GM23338 (cell line): ENCODE measurements around the gene SOST. TPM values are rescaled to one million over a fixed set of nuclear protein-coding genes. Genes with fewer than 3 reads are reported as not detected.
A peak's percentile ranks its signal among the peaks of the same experiment; 100 is the strongest.

Source experiments
- ATAC-seq: fragments of 200-7000 bp; cut with Tn5 transposase; 3 replicates; pipeline ENCODE4 v1.9.1; 2020
- DNase-seq: peaks from one replicate; pipeline ENCODE4 v3.0.0-alpha.2; 2015; ENCODE audit warnings: low spot score
- H2AFZ ChIP-seq: fragments of 200-600 bp; sonication (generic); 2 replicates; pipeline ENCODE4 v1.8.0; 2016; ENCODE audit warnings: antibody characterized with exemption, mild to moderate bottlenecking, moderate library complexity
- H3F3A ChIP-seq: fragments of 200-600 bp; sonication (generic); replicated peaks from 2 replicates; pipeline ENCODE4 v1.8.0; 2017; ENCODE audit warnings: antibody characterized with exemption, mixed run types, low read depth
- H3K27ac ChIP-seq: fragments of 200-600 bp; sonication (generic); 2 replicates; pipeline ENCODE4 v1.6.1; 2016; ENCODE audit warnings: low read depth
- H3K27me3 ChIP-seq: fragments of 200-600 bp; sonication (generic); 2 replicates; pipeline ENCODE4 v1.8.0; 2016; ENCODE audit warnings: mild to moderate bottlenecking, mixed run types, moderate library complexity; ENCODE audit not compliant: insufficient read depth
- H3K36me3 ChIP-seq: fragments of 200-600 bp; sonication (generic); 2 replicates; pipeline ENCODE4 v1.8.0; 2016; ENCODE audit warnings: mild to moderate bottlenecking; ENCODE audit not compliant: insufficient read depth
- H3K4me1 ChIP-seq: fragments of 200-600 bp; sonication (generic); 2 replicates; pipeline ENCODE4 v1.8.0; 2016; ENCODE audit warnings: mild to moderate bottlenecking, moderate library complexity; ENCODE audit not compliant: insufficient read depth
- H3K4me2 ChIP-seq: fragments of 200-600 bp; sonication (generic); 2 replicates; pipeline ENCODE4 v1.7.1; 2017; ENCODE audit warnings: mixed run types
- H3K4me3 ChIP-seq: fragments of 200-600 bp; sonication (generic); 2 replicates; pipeline ENCODE4 v1.6.1; 2016; ENCODE audit warnings: mixed run types
- H3K79me2 ChIP-seq: fragments of 200-600 bp; sonication (generic); replicated peaks from 2 replicates; pipeline ENCODE4 v1.8.0; 2017; ENCODE audit warnings: mild to moderate bottlenecking; ENCODE audit not compliant: insufficient read depth
- H3K9me2 ChIP-seq: fragments of 200-600 bp; sonication (generic); 2 replicates; pipeline ENCODE4 v1.8.0; 2017; ENCODE audit not compliant: insufficient read depth
- H4K20me1 ChIP-seq: fragments of 200-600 bp; sonication (generic); replicated peaks from 2 replicates; pipeline ENCODE4 v1.8.0; 2017; ENCODE audit warnings: mild to moderate bottlenecking; ENCODE audit not compliant: insufficient read depth
- H3K27ac Mint-ChIP-seq: 2 replicates; pipeline ENCODE4 v1.8.0; 2020; ENCODE audit warnings: inconsistent platforms, mild to moderate bottlenecking, moderate library complexity, mixed read lengths
- H3K27me3 Mint-ChIP-seq: 3 replicates; pipeline ENCODE4 v1.8.0; 2022; ENCODE audit warnings: low read depth, mild to moderate bottlenecking, moderate library complexity, mixed read lengths, inconsistent platforms; ENCODE audit not compliant: insufficient read depth, poor library complexity
- H3K36me3 Mint-ChIP-seq: 3 replicates; pipeline ENCODE4 v1.8.0; 2021; ENCODE audit warnings: low read depth, mild to moderate bottlenecking, inconsistent platforms, moderate library complexity, mixed read lengths
- H3K4me1 Mint-ChIP-seq: 3 replicates; pipeline ENCODE4 v1.8.0; 2020; ENCODE audit warnings: mild to moderate bottlenecking, inconsistent platforms, mixed read lengths
- H3K4me3 Mint-ChIP-seq: 3 replicates; pipeline ENCODE4 v1.8.0; 2021; ENCODE audit warnings: moderate library complexity, mild to moderate bottlenecking, inconsistent platforms, mixed read lengths
- H3K9me3 Mint-ChIP-seq: 3 replicates; pipeline ENCODE4 v1.8.0; 2020; ENCODE audit warnings: moderate library complexity, mild to moderate bottlenecking, inconsistent platforms, mixed read lengths
- CREB1 ChIP-seq: fragments of 250-450 bp; sonication (Bioruptor Pico); IDR thresholded peaks from 2 replicates; pipeline ENCODE4 v1.5.0; 2020; ENCODE audit warnings: low read depth, mild to moderate bottlenecking, moderate library complexity
- ETS1 ChIP-seq: IDR thresholded peaks from 2 replicates; pipeline ENCODE4 v1.6.1; 2016; ENCODE audit warnings: antibody characterized with exemption
- EZH2 ChIP-seq: fragments of 200-600 bp; sonication (generic); IDR thresholded peaks from one replicate; pipeline ENCODE4 v1.8.0; 2017; ENCODE audit warnings: antibody characterized with exemption, mild to moderate bottlenecking, low read depth; ENCODE audit not compliant: unreplicated experiment
- STAT1 ChIP-seq: IDR thresholded peaks from one replicate; pipeline ENCODE4 v1.6.1; 2016; ENCODE audit warnings: antibody characterized with exemption; ENCODE audit not compliant: unreplicated experiment
- ZNF331 ChIP-seq: fragments of 250-450 bp; sonication (Bioruptor Pico); IDR thresholded peaks from 2 replicates; pipeline ENCODE4 v1.5.0; 2020; ENCODE audit warnings: low read depth, mild to moderate bottlenecking, moderate library complexity
- polyA plus RNA-seq: library from polyadenylated mRNA; unstranded; fragments of >200 nt; fragmentation: Nextera tagmentation; extraction: Ambion mirVana; gene quantifications from 2 replicates; pipeline ENCODE4 v1.2.1, GENCODE V29; 2016
- total RNA-seq: library from RNA; depleted of rRNA; stranded (reverse); fragments of >200 nt; shearing (Covaris generic); gene quantifications from 2 replicates; pipeline ENCODE4 v1.2.3, GENCODE V29; 2014
- TF ChIP-seq, protein P1 (sequence below): fragments of 250-450 bp; sonication (Bioruptor Pico); IDR thresholded peaks from 2 replicates; pipeline ENCODE4 v1.5.0; 2020; ENCODE audit warnings: mild to moderate bottlenecking, moderate library complexity

SOST gene
- total and polyA plus RNA-seq, 2 experiments from 2014 or later = not detected

GRCh38 chr17:43745541-43745940 lies 13.1 kb downstream of the SOST start:
- Mint-ChIP-seq H3K9me3 (peaks cover 3% of the 10 kb centered on the region; the same call in 1 of the 3 replicates), H3K4me1 (peaks cover 37% of the 10 kb centered on the region), H3K36me3 (no peaks in the 10 kb centered on the region; the same call in 2 of the 3 replicates), H3K27ac (no peak overlapping the region), H3K27me3 (peaks cover 6% of the 10 kb centered on the region), H3K4me3 (no peak overlapping the region; the same call in 2 of the 3 replicates)
- H3K9me2 ChIP-seq = no peaks in the 10 kb centered on the region
- ATAC-seq = peak; percentile 84
- 0 out of 2 replicates have a peak, but pooled peaks cover 7% of the 10 kb centered on the region for H3K4me1 ChIP-seq
- no peak for TF ChIP-seq ETS1
- TF ChIP-seq CREB1 (CRISPR knock-in tag) = no peak
- TF ChIP-seq STAT1 = no peak
- TF ChIP-seq ZNF331 = no peak
- TF ChIP-seq EZH2 = no peak
- no peak overlapping the region for H3K4me2 ChIP-seq
- no peaks in the 10 kb centered on the region for H3K27me3 ChIP-seq
- H3K4me3 ChIP-seq = no peak overlapping the region
- no peak overlapping the region for H3K27ac ChIP-seq
- H3K79me2 ChIP-seq = no peaks in the 10 kb centered on the region
- 0 out of 2 replicates have a peak overlapping the region, but pooled peaks have one; percentile 3 for H2AFZ ChIP-seq
- DNase-seq = no peak
- no peaks in the 10 kb centered on the region for H4K20me1 ChIP-seq
- no peaks in the 10 kb centered on the region for H3K36me3 ChIP-seq
- H3F3A ChIP-seq = no peaks in the 10 kb centered on the region

- Mint-ChIP-seq H3K9me3 (peaks cover 3% of the 10 kb centered on the region; the same call in 1 of the 3 replicates), H3K36me3 (no peaks in the 10 kb centered on the region; the same call in 2 of the 3 replicates), H3K4me3 (no peak overlapping the region), H3K4me1 (peaks cover 35% of the 10 kb centered on the region), H3K27ac (no peak overlapping the region), H3K27me3 (peaks cover 5% of the 10 kb centered on the region)
- H4K20me1 ChIP-seq = no peaks in the 10 kb centered on the region
- no peaks in the 10 kb centered on the region for H3F3A ChIP-seq
- ATAC-seq (no peak), DNase-seq (no peak)
- no peak overlapping the region for H3K4me2 ChIP-seq
- no peaks in the 10 kb centered on the region for H3K79me2 ChIP-seq
- TF ChIP-seq, protein P1, sequence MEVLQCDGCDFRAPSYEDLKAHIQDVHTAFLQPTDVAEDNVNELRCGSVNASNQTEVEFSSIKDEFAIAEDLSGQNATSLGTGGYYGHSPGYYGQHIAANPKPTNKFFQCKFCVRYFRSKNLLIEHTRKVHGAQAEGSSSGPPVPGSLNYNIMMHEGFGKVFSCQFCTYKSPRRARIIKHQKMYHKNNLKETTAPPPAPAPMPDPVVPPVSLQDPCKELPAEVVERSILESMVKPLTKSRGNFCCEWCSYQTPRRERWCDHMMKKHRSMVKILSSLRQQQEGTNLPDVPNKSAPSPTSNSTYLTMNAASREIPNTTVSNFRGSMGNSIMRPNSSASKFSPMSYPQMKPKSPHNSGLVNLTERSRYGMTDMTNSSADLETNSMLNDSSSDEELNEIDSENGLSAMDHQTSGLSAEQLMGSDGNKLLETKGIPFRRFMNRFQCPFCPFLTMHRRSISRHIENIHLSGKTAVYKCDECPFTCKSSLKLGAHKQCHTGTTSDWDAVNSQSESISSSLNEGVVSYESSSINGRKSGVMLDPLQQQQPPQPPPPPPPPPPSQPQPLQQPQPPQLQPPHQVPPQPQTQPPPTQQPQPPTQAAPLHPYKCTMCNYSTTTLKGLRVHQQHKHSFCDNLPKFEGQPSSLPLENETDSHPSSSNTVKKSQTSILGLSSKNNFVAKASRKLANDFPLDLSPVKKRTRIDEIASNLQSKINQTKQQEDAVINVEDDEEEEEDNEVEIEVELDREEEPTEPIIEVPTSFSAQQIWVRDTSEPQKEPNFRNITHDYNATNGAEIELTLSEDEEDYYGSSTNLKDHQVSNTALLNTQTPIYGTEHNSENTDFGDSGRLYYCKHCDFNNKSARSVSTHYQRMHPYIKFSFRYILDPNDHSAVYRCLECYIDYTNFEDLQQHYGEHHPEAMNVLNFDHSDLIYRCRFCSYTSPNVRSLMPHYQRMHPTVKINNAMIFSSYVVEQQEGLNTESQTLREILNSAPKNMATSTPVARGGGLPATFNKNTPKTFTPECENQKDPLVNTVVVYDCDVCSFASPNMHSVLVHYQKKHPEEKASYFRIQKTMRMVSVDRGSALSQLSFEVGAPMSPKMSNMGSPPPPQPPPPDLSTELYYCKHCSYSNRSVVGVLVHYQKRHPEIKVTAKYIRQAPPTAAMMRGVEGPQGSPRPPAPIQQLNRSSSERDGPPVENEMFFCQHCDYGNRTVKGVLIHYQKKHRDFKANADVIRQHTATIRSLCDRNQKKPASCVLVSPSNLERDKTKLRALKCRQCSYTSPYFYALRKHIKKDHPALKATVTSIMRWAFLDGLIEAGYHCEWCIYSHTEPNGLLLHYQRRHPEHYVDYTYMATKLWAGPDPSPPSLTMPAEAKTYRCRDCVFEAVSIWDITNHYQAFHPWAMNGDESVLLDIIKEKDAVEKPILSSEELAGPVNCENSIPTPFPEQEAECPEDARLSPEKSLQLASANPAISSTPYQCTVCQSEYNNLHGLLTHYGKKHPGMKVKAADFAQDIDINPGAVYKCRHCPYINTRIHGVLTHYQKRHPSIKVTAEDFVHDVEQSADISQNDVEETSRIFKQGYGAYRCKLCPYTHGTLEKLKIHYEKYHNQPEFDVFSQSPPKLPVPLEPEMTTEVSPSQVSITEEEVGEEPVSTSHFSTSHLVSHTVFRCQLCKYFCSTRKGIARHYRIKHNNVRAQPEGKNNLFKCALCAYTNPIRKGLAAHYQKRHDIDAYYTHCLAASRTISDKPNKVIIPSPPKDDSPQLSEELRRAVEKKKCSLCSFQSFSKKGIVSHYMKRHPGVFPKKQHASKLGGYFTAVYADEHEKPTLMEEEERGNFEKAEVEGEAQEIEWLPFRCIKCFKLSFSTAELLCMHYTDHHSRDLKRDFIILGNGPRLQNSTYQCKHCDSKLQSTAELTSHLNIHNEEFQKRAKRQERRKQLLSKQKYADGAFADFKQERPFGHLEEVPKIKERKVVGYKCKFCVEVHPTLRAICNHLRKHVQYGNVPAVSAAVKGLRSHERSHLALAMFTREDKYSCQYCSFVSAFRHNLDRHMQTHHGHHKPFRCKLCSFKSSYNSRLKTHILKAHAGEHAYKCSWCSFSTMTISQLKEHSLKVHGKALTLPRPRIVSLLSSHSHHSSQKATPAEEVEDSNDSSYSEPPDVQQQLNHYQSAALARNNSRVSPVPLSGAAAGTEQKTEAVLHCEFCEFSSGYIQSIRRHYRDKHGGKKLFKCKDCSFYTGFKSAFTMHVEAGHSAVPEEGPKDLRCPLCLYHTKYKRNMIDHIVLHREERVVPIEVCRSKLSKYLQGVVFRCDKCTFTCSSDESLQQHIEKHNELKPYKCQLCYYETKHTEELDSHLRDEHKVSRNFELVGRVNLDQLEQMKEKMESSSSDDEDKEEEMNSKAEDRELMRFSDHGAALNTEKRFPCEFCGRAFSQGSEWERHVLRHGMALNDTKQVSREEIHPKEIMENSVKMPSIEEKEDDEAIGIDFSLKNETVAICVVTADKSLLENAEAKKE (CRISPR knock-in tag) = no peak
- TF ChIP-seq ZNF331 = no peak
- H3K27ac ChIP-seq = no peak overlapping the region
- H3K9me2 ChIP-seq = no peaks in the 10 kb centered on the region
- H3K4me1 ChIP-seq = peaks cover 12% of the 10 kb centered on the region; the same call in 1 of the 2 replicates
- no peak overlapping the region for H2AFZ ChIP-seq
- no peaks in the 10 kb centered on the region for H3K36me3 ChIP-seq
- no peak overlapping the region for H3K4me3 ChIP-seq
- no peaks in the 10 kb centered on the region for H3K27me3 ChIP-seq
These were observed 17.0 kb downstream of the SOST start for GRCh38 chr17:43741636-43742035.
